Activated B cell treated with CpG ODN at 0.5 μM for 24 hours (primary cell): ENCODE results near the gene PARK7. TPM values are rescaled to one million over a fixed set of nuclear protein-coding genes. Genes with fewer than 3 reads are reported as not detected.

Experiments used
- ATAC-seq: fragments of 200-7000 bp; cut with Tn5 transposase; one replicate; pipeline ENCODE4 v1.10.0; 2021; ENCODE audit warnings: low read depth, mild to moderate bottlenecking, moderate library complexity
- CTCF ChIA-PET: fragments of 350-600 bp; sonication (Branson Sonifier 250); formaldehyde crosslinking; loops from one replicate; lab custom pipeline; 2021; ENCODE audit warnings: antibody characterized with exemption; lab: Charles Lee
- POLR2A ChIA-PET: fragments of 350-600 bp; sonication (Branson Sonifier 250); formaldehyde crosslinking; loops from one replicate; lab custom pipeline; 2021; ENCODE audit warnings: antibody characterized with exemption; lab: Charles Lee
- DNase-seq: peaks from one replicate; pipeline ENCODE4 v3.0.0; 2022
- H3K27ac Mint-ChIP-seq: one replicate; pipeline ENCODE4 v1.8.0; 2020; ENCODE audit warnings: mixed read lengths
- H3K27me3 Mint-ChIP-seq: one replicate; pipeline ENCODE4 v1.8.0; 2021; ENCODE audit warnings: mixed read lengths
- H3K36me3 Mint-ChIP-seq: one replicate; pipeline ENCODE4 v1.8.0; 2021; ENCODE audit warnings: low read depth, mixed read lengths
- H3K4me1 Mint-ChIP-seq: one replicate; pipeline ENCODE4 v1.8.0; 2021; ENCODE audit warnings: mixed read lengths
- H3K4me3 Mint-ChIP-seq: one replicate; pipeline ENCODE4 v1.8.0; 2020; ENCODE audit warnings: mild to moderate bottlenecking, mixed read lengths
- H3K9me3 Mint-ChIP-seq: one replicate; pipeline ENCODE4 v1.8.0; 2020; ENCODE audit warnings: mixed read lengths
- CTCF ChIP-seq: fragments of 200-600 bp; IDR thresholded peaks from one replicate; pipeline ENCODE4 v1.8.0; 2022; ENCODE audit warnings: antibody characterized with exemption, mild to moderate bottlenecking
- intact Hi-C: fragments of 100-400 bp; cut with micrococcal nuclease; formaldehyde crosslinking; loops from one replicate; pipeline ENCODE4 v1.15.1; 2024
- total RNA-seq: library from RNA; stranded (reverse); gene quantifications from 2 replicates; pipeline ENCODE4 v1.2.3, GENCODE V29; 2022

The PARK7 gene
- total RNA-seq, 1 donor from 2014 or later = 242 TPM

GRCh38 chr1:7938070-7938469 lies 23.4 kb upstream of the PARK7 start:
- H3K4me1 Mint-ChIP-seq = peaks cover 28% of the 10 kb centered on the region
- no peaks in the 10 kb centered on the region for H3K9me3 Mint-ChIP-seq
- no peak for ATAC-seq
- H3K36me3 Mint-ChIP-seq = no peaks in the 10 kb centered on the region
- no peak overlapping the region for H3K4me3 Mint-ChIP-seq
- intact Hi-C loops = no loop called here
- no peak for DNase-seq
- ChIA-PET CTCF (no interaction called here), POLR2A (no interaction called here)
- H3K27ac Mint-ChIP-seq = no peak overlapping the region
- no peak for TF ChIP-seq CTCF
- peaks cover 33% of the 10 kb centered on the region for H3K27me3 Mint-ChIP-seq

- H3K27ac Mint-ChIP-seq = no peak overlapping the region
- ChIA-PET CTCF (interaction anchor here (1.3 kb wide), 1 partner anchor 10 kb away, joined by 3 read pairs; no protein-coding TSS in a partner anchor), POLR2A (interaction anchor here (1.0 to 2.7 kb wide), 2 partner anchors 15 to 22 kb away, joined by 3 to 16 read pairs; partner anchors contain the start of gene PARK7)
- H3K27me3 Mint-ChIP-seq = peaks cover 30% of the 10 kb centered on the region
- no peak for TF ChIP-seq CTCF
- peaks cover 31% of the 10 kb centered on the region for H3K4me1 Mint-ChIP-seq
- no peaks in the 10 kb centered on the region for H3K36me3 Mint-ChIP-seq
- no peak overlapping the region for H3K4me3 Mint-ChIP-seq
- intact Hi-C loops = loop anchor here (1.0 kb wide), 1 partner anchor 21 kb away; the partner anchor contains the start of gene PARK7
- H3K9me3 Mint-ChIP-seq = no peaks in the 10 kb centered on the region
- ATAC-seq (no peak), DNase-seq (no peak)
Measured at GRCh38 chr1:7940034-7940433, 21.5 kb upstream of the PARK7 start.

- Mint-ChIP-seq H3K4me3 (peak within 1 kb of the TSS; percentile 61), H3K27ac (peak within 1 kb of the TSS; percentile 57), H3K36me3 (no peaks in the 10 kb centered on the region), H3K27me3 (peaks cover 27% of the 10 kb centered on the region), H3K9me3 (no peaks in the 10 kb centered on the region), H3K4me1 (peaks cover 31% of the 10 kb centered on the region)
- ATAC-seq (peak; percentile 84), DNase-seq (peak; percentile 49)
- CTCF ChIA-PET = no interaction called here
- POLR2A ChIA-PET = interaction anchor here (0.5 to 2.7 kb wide), 5 partner anchors 16 to 1588 kb away, joined by 3 to 16 read pairs (median 3); partner anchors contain the start of gene PARK7
- intact Hi-C loops = loop anchor here (1.0 kb wide), 1 partner anchor 20 kb away; the partner anchor contains the start of gene PARK7
- TF ChIP-seq CTCF = no peak
Measured at GRCh38 chr1:7940745-7941436, 20.6 kb upstream of the PARK7 start, which contains the start of gene TNFRSF9. TNFRSF9 (minus strand) TSS chr1:7940839; CDS start chr1:7939994, 845 bp downstream.

- ATAC-seq (no peak), DNase-seq (no peak)
- Mint-ChIP-seq H3K9me3 (no peaks in the 10 kb centered on the region), H3K27me3 (peaks cover 27% of the 10 kb centered on the region), H3K36me3 (no peaks in the 10 kb centered on the region), H3K4me3 (peak overlapping the region; percentile 61), H3K27ac (peak overlapping the region; percentile 41), H3K4me1 (peaks cover 31% of the 10 kb centered on the region)
- intact Hi-C loops = no loop called here
- ChIA-PET CTCF (no interaction called here), POLR2A (interaction anchor here (0.7 to 2.7 kb wide), 2 partner anchors 20 to 1587 kb away, joined by 6 to 16 read pairs; partner anchors contain the start of gene PARK7)
- TF ChIP-seq CTCF = no peak
Measured at GRCh38 chr1:7941437-7941793, 20.1 kb upstream of the PARK7 start.

GRCh38 chr1:7942214-7942921 lies 19.1 kb upstream of the PARK7 start:
- ATAC-seq (peak; percentile 52), DNase-seq (peak; percentile 34)
- Mint-ChIP-seq H3K36me3 (no peaks in the 10 kb centered on the region), H3K4me3 (peak overlapping the region; percentile 61), H3K27ac (no peak overlapping the region), H3K27me3 (peaks cover 27% of the 10 kb centered on the region), H3K4me1 (peaks cover 31% of the 10 kb centered on the region), H3K9me3 (no peaks in the 10 kb centered on the region)
- POLR2A ChIA-PET = interaction anchor here (1.0 to 2.7 kb wide), 2 partner anchors 19 to 467 kb away, joined by 3 to 16 read pairs; partner anchors contain the start of gene PARK7
- intact Hi-C loops = no loop called here
- CTCF ChIA-PET = interaction anchor here (1.2 kb wide), 1 partner anchor 11 kb away, joined by 3 read pairs; no protein-coding TSS in a partner anchor
- TF ChIP-seq CTCF = no peak
